Activated naive CD4-positive, alpha-beta T cell treated with anti-CD3 and anti-CD28 coated beads, Interleukin-2, amount 50 U/mL, for 72 hours (primary cell): ENCODE data around the gene TRIM9. TPM values are rescaled to one million over a fixed set of nuclear protein-coding genes. Genes with fewer than 3 reads are reported as not detected.

Experiments used
- ATAC-seq, 2 donors: fragments of 150-1000 bp; cut with Tn5 transposase; 2 replicates each; pipeline ENCODE4 v1.10.0; 2021; ENCODE audit warnings: mild to moderate bottlenecking in 2 of 2, moderate library complexity in 2 of 2
- DNase-seq, 2 donors: peaks; one replicate each; pipeline ENCODE4 v3.0.0; 2021 to 2022; ENCODE audit warnings: low spot score in 2 of 2
- H3K27ac Mint-ChIP-seq, 2 donors: one replicate each; pipeline ENCODE4 v1.8.0; 2022; ENCODE audit warnings: mild to moderate bottlenecking in 2 of 2, mixed read lengths in 2 of 2
- H3K36me3 Mint-ChIP-seq, 2 donors: one replicate each; pipeline ENCODE4 v1.8.0; 2022; ENCODE audit warnings: mixed read lengths in 2 of 2
- H3K9me3 Mint-ChIP-seq, 2 donors: one replicate each; pipeline ENCODE4 v1.8.0; 2022; ENCODE audit warnings: mixed read lengths in 2 of 2
- total RNA-seq, 2 donors: library from RNA; stranded (reverse); gene quantifications; one replicate each; pipeline ENCODE4 v1.2.3, GENCODE V29; 2022

TRIM9 gene
- total RNA-seq, result 1 to 10 TPM in 1 of 2 donors, under 1 TPM in 1; 0.93 to 3.1 TPM

DNA sequence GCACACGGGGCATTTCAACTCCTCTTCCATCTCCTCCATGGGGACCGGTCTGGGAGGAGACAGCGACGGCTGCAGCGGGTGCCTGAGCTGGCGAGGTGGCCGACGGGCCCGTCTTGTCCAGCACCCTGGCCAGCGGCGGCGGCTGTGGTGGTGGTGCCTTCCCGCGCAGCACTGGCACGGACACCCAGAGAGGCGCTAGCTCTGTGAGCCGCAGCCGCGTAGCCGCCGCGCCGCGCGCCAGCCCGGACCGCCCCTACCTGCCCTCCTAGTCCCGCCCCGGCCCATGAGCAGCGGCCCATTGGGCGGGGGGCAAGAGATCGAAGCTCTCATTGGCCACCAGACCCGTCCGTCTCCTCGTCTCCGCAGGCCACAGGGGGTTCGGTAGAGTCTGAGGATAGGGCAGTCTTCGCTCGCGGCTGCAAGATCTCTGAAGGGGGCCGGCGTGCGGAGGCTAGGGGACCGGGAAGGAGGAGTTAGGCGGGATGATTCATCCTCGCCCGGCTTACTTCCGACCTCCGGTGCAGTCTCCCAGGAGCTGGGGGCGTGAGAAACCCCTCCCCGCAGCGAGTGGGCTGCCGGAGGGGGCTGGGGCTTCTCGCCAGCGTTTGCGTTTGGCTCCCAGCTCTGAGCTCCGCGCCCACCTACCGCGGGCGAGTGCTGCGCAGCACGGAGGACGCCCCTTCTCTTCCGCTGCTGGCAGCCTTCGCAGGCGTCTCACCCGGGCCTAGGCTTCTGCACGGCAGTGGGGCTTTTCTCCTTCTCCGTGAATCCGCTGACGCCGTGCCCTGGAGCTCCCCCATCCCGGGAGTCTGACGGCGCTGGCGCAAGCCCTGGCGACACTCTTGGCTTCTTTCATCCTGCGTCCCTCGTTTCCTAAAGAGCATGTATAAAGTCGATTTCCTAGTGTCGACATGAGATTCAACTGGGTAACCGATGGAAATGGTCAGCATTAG, at the start of gene TRIM9:
TSS of gene TRIM9 (minus strand) at position 205 of the 953 bp plus-strand sequence. CDS start at position 39, 166 bp downstream.
- no peaks in the 10 kb centered on the region for H3K9me3 Mint-ChIP-seq
- H3K36me3 Mint-ChIP-seq, result no peaks in the 10 kb centered on the region
- H3K27ac Mint-ChIP-seq, result peak within 1 kb of the TSS; percentile 62 to 88
- DNase-seq (peak; percentile 92), ATAC-seq (peak; percentile 95 to 96)

DNA sequence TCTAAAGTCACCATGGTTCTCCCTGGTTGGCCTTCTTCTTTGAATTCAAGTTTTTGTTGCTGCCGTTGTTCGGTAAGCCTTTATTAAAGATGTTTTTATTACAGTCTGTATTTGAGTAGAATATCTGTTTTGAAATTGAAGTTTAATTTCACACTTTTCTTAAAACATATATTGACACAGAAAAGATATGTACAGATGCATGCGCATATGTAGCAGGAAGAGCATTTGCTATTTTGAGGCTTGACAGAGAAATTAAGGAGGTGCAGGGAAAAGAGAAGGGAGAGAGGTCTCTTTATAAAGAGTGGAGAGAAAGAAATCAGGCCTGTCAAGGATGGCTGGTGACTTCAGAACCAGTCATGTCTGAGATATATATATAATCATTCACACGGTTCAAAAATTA, 46.0 kb upstream of the TRIM9 start:
- no peak overlapping the region for H3K27ac Mint-ChIP-seq
- ATAC-seq, result no peak
- H3K36me3 Mint-ChIP-seq, result no peaks in the 10 kb centered on the region
- DNase-seq, result no peak
- H3K9me3 Mint-ChIP-seq, result peaks cover 10% of the 10 kb centered on the region in 2 donors

DNA sequence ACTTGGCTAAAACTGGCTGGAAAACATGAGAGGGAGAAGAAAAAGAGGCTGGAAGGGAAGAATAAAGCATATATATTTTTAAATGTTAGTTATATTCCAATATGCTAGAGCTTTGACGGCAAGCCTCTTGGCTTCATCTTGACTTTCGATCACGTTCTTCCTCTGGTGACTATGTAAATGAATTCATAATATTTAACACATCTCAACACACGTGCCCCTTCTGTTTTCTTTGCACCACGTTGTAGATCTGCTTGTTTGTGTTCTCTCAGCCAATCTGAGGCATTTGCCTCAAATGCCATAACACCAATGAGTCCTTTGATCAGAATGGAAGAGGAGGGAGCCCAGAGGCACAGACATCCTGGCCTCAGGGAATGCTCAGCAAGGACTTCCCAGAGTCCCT, 45.4 kb upstream of the TRIM9 start:
- ATAC-seq (no peak), DNase-seq (no peak)

DNA sequence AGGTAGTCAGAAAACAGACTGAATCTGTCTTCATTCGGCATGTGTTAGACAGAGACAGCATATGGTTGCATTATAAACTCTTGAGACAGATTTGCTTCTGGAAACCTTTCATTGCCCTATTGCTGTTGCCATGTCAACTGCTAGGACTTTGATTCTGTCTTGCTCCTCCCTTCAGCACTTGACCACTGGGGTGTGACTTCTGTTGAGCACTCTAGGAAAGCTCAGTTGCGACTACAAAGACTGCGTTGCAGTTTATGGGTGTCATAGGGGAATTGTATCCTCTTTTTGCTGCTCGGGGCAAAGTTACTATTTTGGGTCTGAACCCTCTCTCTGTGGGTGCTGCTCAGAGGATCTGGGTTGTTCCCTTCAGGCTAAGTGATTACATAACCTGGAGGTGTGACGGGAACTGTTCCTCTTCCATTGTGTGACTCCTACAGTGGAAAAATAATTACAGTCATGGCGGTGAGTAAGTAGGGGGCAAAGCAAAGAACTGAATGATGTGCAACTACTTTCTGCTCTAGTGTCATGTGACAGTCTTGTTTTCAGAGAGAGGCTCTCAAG, 44.3 kb upstream of the TRIM9 start:
- ATAC-seq (no peak), DNase-seq (no peak)
- Mint-ChIP-seq H3K36me3 (peaks cover 0 to 4% of the 10 kb centered on the region in 2 donors), H3K27ac (no peak overlapping the region), H3K9me3 (peaks cover 13 to 14% of the 10 kb centered on the region in 2 donors)

More for the DNA sequence above, 45.4 kb upstream of the TRIM9 start:
- Mint-ChIP-seq H3K27ac (no peak overlapping the region), H3K9me3 (peaks cover 10 to 11% of the 10 kb centered on the region in 2 donors), H3K36me3 (no peaks in the 10 kb centered on the region)

DNA sequence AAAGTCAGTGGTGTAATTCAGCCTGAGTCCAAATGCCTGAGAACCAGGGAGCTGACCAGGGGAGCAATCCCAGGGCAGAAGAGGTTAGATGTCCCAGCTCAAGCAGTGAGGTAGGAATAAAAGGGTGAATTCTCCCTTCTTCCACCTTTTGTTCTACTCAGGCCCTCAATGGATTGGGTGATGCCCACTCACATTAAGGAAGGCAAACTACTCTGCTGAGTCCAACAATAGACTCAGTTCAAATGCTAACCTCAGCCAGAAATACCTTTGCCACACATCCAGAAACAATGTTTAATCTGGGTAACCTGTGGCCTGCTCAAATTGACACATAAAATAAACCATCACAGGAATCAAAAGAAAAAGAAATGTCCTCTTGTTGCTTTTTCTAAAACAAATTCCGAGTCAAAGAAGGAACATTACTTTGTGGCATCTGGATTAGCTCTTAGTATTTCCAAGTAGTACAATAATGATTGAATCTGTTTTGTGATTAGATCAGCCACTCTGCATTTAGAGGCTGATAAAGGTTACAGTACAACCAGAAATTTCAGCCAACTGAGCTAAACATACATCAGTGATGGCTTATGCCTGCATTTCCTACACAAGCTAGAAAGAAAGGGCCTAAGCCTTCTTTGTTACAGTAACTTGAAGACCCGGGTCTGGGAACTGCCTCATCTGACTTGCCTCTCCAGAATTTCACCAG, 43.6 kb upstream of the TRIM9 start:
- no peak overlapping the region for H3K27ac Mint-ChIP-seq
- peaks cover 14 to 18% of the 10 kb centered on the region in 2 donors for H3K9me3 Mint-ChIP-seq
- H3K36me3 Mint-ChIP-seq, result peaks cover 0 to 8% of the 10 kb centered on the region in 2 donors
- no peak for ATAC-seq
- DNase-seq, result no peak

DNA sequence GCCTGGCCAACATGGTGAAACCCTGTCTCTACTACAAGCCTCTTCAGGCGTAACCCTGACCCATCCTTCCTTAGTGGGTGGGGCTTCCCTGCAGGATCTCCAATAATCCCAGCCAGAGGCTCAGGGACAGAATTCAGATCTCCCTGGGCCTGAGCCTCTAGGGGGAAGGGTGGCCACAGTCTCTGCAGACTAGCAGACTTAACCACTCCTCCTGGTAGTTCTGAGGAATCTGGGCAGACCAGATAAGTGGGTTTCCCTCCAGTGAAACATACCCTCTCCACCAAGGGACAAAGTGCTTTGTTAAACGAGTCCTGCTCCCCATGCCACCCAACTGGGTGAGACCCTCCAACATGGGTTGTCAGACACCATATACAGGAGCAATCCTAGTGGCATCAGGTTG, 36.6 kb upstream of the TRIM9 start:
- no peak overlapping the region for H3K27ac Mint-ChIP-seq
- no peak for DNase-seq
- peaks cover 19 to 29% of the 10 kb centered on the region in 2 donors for H3K9me3 Mint-ChIP-seq

DNA sequence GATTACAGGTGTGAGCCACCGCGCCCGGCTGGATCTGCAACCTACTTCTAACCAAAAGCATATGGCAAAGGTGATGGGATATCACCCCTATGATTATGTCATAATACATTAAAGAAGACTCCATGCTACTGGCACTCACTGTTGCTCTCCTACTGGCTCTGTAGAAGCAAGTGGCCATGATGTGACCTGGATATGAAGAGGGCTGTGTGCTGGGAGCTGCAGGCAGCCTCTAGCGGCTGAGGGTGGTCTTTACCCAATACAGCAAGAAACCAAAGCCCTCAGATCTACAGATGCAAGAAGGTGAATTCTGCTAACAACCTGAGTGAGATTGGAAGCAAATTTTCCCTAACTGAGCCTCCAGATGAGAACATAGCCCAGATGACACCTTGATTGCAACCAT, 34.2 kb upstream of the TRIM9 start:
- no peak overlapping the region for H3K27ac Mint-ChIP-seq
- ATAC-seq (no peak), DNase-seq (no peak)
- H3K9me3 Mint-ChIP-seq, result peaks cover 13 to 20% of the 10 kb centered on the region in 2 donors
- H3K36me3 Mint-ChIP-seq, result peaks cover 3 to 20% of the 10 kb centered on the region in 2 donors

More for the DNA sequence above, 36.6 kb upstream of the TRIM9 start:
- ATAC-seq, result no peak
- peaks cover 8 to 20% of the 10 kb centered on the region in 2 donors for H3K36me3 Mint-ChIP-seq

DNA sequence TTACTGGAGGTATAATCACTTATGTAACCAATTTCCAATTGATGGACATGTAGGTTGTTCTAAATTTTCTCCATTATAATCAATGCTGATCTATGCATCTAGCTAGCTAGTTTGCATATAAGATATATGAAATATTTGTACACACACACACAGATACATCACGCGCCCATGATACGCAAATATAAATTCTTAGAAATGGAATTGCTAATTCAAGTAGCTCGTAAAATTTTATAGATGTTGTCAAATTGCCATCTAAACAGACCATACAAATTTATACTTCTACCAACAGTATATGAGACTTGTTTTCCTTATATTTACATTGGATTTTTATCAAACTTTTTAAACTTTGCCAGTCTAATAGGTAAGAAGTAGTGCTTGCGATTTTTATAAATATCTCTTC, 29.1 kb upstream of the TRIM9 start:
- Mint-ChIP-seq H3K9me3 (peaks cover 0 to 4% of the 10 kb centered on the region in 2 donors), H3K36me3 (no peaks in the 10 kb centered on the region), H3K27ac (no peak overlapping the region)
- no peak for ATAC-seq
- DNase-seq, result no peak

DNA sequence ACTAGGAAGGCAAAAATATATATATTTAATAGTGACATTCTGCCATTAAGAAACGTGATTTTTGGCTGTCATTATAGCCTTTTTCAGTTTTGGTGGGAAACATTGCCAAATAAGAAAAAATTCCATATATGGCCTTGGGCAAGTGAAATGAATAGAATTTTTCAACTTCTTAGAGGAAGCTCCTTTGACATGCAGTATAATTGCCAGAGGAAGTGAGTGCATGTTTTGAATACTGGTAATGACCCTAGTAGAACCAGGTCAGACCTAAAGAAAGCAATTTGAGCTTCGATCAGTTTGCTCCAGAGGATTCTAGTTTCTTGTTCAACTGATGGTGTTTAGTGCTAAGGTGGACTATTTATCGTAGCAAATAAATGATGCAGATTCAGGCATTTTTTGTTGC, 26.2 kb upstream of the TRIM9 start:
- H3K36me3 Mint-ChIP-seq, result no peaks in the 10 kb centered on the region
- DNase-seq (no peak), ATAC-seq (no peak)
- H3K9me3 Mint-ChIP-seq, result peaks cover 0 to 4% of the 10 kb centered on the region in 2 donors
- H3K27ac Mint-ChIP-seq, result no peak overlapping the region

DNA sequence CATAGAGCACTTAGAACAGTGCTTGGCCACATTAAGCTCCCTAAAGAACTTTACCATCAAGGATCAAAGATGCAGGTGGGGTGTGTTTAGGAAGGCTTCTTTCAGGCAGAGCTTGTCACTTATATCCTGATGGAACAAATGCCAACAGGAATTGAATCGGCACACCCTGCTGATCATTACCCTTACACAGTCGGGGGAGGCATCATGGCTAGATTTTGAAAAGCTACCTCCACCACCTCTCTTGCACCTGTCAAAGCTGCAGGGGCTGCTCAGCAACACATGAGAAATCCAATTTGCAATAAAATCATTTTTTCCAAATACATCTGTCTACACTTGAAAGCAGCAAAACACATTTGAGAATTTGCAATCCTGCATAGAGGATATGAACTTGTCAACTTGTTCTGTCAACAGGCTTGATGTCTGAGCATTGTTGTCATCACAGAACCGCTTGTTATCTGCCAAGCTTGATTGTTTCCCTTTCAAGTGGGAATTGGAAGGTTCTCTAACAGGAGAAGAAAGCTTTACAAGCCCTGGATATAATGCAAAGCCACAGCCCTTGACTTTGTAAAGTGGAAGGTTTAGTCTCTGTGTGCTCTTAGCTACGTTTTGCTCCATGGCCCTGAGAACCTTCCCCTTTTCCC, 24.6 kb upstream of the TRIM9 start:
- DNase-seq (no peak), ATAC-seq (no peak)
- no peak overlapping the region for H3K27ac Mint-ChIP-seq
- H3K36me3 Mint-ChIP-seq, result no peaks in the 10 kb centered on the region
- no peaks in the 10 kb centered on the region for H3K9me3 Mint-ChIP-seq

DNA sequence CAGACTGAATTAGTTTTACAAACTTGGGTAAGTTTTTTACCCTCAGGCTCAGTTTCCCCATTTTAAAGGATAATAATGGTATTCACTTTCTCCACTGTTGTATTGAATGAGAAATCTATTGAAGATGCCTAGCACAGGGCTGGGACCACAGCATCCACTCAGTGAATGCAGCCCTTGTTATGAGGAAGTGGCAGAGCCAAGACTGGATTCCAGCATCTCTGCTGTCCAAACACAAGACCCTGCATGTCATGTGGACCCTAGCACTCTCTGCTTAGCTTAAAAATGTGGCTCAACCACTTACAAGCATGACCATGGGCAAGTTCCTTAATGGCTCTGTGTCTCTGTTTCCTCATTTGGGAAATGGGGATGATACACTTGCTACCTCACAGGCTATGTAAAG, 24.1 kb upstream of the TRIM9 start:
- Mint-ChIP-seq H3K9me3 (no peaks in the 10 kb centered on the region), H3K27ac (no peak overlapping the region), H3K36me3 (no peaks in the 10 kb centered on the region)
- ATAC-seq (no peak), DNase-seq (no peak)

DNA sequence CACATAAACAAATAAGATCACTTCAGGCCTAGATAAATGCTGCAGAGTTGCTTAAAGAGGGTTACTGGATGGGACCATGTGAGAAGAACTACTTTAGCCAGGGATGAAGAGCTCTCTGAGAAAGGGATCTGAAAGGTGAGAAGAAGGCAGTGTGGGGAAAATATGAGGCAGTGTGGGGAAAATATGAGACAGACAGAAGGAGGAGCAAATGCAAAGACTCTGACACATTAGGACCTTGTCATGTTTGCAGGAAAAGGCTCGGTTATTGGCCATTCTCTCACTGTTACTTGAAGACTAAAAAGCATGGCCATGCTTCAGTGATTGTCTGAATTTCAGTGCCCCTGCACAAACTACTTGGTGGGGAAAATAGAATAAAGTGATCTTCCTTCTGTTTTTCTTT, 22.7 kb upstream of the TRIM9 start:
- no peaks in the 10 kb centered on the region for H3K9me3 Mint-ChIP-seq
- DNase-seq, result no peak
- no peak for ATAC-seq
- no peak overlapping the region for H3K27ac Mint-ChIP-seq
- no peaks in the 10 kb centered on the region for H3K36me3 Mint-ChIP-seq

DNA sequence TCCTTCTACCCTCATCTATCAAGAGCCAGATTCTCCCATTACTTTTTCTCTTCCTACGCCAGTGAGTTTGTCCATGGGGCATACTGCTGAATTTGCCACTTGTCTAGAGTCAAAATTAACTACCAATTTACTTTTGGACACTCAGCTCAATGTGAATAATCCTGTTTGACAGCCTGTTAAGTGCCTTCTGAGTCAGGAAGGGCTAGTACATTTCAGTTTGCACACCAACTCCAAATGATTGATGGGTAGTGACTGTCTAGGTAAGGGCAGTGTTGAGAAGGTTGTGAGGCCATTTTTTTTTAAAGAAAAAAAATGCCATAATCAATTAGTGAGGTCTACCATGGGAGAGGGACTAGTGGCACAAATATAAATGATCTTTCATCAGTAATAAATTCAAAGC, 21.8 kb upstream of the TRIM9 start:
- Mint-ChIP-seq H3K9me3 (no peaks in the 10 kb centered on the region), H3K27ac (no peak overlapping the region), H3K36me3 (no peaks in the 10 kb centered on the region)
- DNase-seq (no peak), ATAC-seq (no peak)

DNA sequence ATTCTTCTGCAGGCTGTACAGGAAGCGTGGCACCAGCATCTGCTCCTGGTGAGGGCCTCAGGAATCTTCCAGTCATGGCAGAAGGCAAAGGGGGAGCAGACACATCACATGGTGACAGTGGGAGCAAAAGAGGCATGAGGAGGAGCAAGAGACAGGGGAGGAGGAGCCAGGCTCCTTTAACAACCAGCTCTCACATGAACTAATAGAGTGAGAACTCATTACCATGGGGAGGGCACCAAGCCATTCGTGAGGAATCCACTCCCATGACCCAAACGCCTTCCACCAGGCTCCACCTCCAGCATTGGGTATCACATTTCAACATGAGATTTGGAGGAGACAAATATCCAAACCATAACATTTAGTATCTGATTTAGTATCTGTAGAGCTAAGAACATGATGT, 14.7 kb upstream of the TRIM9 start:
- DNase-seq (no peak), ATAC-seq (no peak)
- Mint-ChIP-seq H3K9me3 (no peaks in the 10 kb centered on the region), H3K36me3 (no peaks in the 10 kb centered on the region), H3K27ac (no peak overlapping the region)

DNA sequence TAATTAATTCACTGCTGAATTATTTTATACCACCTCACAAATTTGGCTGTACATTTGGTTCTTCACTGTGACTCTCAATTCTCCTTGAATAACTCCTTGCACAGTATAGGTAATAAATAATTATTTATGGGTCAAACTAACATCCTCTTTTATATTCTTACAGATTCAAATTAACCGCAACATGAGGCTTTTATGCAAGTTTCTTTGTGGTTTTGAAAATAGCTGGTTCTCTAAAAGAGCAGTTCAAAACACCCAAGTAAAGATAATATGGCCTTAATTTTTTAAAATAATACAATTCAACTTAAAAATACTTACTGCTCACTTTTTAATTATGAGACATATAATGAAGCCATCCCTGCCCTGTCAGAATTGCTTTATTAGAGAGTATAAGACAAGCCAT, 12.9 kb upstream of the TRIM9 start:
- no peaks in the 10 kb centered on the region for H3K9me3 Mint-ChIP-seq
- no peak overlapping the region for H3K27ac Mint-ChIP-seq

DNA sequence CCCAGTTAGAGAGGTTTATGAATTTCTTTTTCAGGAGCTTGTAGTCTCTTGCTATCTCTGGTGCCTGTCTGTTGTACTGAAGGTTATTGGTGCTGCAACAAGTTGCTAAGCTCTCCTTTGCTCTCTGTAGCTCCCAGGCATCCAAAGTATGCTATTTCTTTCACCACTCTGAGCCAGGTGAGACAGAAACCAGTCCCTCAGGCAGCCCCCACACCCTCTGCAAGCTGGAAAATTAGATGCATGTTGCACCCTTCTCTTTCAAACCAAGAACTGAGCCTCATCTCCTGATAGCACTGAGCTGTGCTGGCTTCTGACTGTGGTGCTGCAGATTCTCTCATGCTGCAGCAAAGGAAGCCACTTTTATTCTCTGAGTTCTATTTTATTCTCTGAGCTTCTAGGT, 9.6 kb upstream of the TRIM9 start:
- ATAC-seq, result no peak
- Mint-ChIP-seq H3K36me3 (no peaks in the 10 kb centered on the region), H3K27ac (no peak overlapping the region), H3K9me3 (no peaks in the 10 kb centered on the region)
- no peak for DNase-seq

More for the DNA sequence above, 12.9 kb upstream of the TRIM9 start:
- ATAC-seq, result no peak
- no peaks in the 10 kb centered on the region for H3K36me3 Mint-ChIP-seq
- DNase-seq, result no peak

DNA sequence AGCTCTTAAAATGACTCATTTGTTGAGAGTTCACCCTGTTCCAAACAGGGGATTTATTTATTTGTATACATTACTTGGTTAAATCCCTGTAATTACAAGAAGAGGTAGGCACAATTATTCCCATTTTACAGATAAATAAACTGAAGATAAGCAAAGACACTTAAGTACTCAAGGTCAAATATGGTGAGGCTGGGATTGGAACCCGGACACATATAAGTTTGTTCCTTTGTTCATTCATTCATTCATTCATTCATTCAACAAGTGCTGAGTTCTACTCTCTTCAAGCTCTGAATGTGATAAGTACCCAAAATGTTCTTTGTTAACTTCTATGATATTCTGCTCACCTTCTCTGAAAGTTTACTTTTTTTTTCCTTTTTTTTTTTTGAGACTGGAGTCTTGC, 2.4 kb upstream of the TRIM9 start:
- DNase-seq, result no peak
- Mint-ChIP-seq H3K9me3 (no peaks in the 10 kb centered on the region), H3K36me3 (no peaks in the 10 kb centered on the region), H3K27ac (no peak overlapping the region)
- no peak for ATAC-seq
